HG03575 (cell line): Measurements from ENCODE around the gene CPAMD8.
"Not testable (repeated sequence)": the region's sequence is repeated elsewhere in the genome, so short reads cannot be mapped to it uniquely, and the experiment has no call there.

Source experiments
- ATAC-seq: cut with Tn5 transposase; IDR thresholded peaks from one replicate; pipeline ENCODE4 v1.9.1; 2021; ENCODE audit not compliant: unreplicated experiment, insufficient number of reproducible peaks, low FRiP score; ENCODE audit errors: extremely low read depth

Gene CPAMD8

GRCh38 chr19:16887353-16888265, 139.0 kb downstream of the CPAMD8 start:
- ATAC-seq, result no peak

GRCh38 chr19:16886305-16886880, 140.2 kb downstream of the CPAMD8 start:
- ATAC-seq, result no peak

DNA sequence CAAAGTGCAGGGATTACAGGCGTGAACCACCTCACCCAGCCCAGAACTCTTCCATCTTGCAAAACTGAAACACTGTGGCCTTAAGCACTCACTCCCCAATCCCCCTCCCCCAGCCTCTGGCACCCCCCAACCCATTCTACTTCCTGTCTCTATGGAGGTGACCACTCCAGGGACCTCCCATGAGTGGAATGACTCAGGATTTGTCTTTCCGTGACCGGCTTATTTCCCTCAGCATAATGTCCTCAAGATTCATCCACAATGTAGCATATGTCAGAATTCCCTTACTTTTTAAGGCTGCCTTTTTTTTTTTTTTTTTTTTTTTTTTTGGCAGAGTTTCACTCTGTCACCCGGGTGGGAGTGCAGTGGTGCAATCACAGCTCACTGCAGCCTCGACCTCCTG, 141.4 kb downstream of the CPAMD8 start:
- ATAC-seq, result no peak

GRCh38 chr19:16883522-16883921, 143.1 kb downstream of the CPAMD8 start:
- no peak for ATAC-seq

- ATAC-seq, result no peak
Observed at GRCh38 chr19:16882146-16882545, 144.5 kb downstream of the CPAMD8 start.

GRCh38 chr19:16880884-16881554, 145.6 kb downstream of the CPAMD8 start:
- no peak for ATAC-seq

GRCh38 chr19:16878181-16878965, 148.2 kb downstream of the CPAMD8 start:
- no peak for ATAC-seq

DNA sequence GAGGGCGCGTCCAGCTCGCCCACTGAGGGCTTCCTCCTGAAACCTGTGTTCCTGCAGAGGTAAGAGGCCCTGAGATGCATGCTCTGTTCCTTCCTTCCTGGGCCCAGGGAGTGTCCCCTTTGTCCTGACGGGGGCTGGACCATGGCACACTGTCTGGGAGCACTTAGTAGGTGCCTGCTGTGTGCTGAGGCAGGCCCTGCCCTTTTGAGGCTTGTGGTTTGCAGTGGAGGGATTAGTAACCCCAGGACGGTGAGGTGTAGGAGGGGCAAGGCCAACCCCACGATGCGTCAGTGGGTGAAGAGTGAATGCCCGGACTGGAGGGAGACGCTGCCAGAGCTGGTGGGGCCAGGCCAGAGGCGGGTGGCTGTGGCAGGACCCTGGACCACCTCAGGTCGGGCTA, 149.0 kb downstream of the CPAMD8 start:
- ATAC-seq, result no peak

GRCh38 chr19:16876904-16877361, 149.7 kb downstream of the CPAMD8 start:
- ATAC-seq, result no peak

GRCh38 chr19:16875584-16876555, 150.7 kb downstream of the CPAMD8 start:
- no peak for ATAC-seq

DNA sequence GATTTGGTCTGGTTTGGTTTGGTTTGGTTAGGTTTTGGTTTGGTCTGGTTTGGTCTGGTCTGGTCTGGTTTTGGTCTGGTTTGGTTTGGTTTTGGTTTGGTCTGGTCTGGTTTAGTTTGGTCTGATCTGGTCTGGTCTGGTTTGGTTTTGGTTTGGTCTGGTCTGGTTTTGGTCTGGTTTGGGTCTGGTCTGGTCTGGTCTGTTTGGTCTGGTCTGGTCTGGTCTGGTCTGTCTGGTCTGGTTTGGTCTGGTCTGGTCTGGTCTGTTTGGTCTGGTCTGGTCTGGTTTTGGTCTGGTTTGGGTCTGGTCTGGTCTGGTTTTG, 151.7 kb downstream of the CPAMD8 start:
- not testable (repeated sequence) for ATAC-seq

DNA sequence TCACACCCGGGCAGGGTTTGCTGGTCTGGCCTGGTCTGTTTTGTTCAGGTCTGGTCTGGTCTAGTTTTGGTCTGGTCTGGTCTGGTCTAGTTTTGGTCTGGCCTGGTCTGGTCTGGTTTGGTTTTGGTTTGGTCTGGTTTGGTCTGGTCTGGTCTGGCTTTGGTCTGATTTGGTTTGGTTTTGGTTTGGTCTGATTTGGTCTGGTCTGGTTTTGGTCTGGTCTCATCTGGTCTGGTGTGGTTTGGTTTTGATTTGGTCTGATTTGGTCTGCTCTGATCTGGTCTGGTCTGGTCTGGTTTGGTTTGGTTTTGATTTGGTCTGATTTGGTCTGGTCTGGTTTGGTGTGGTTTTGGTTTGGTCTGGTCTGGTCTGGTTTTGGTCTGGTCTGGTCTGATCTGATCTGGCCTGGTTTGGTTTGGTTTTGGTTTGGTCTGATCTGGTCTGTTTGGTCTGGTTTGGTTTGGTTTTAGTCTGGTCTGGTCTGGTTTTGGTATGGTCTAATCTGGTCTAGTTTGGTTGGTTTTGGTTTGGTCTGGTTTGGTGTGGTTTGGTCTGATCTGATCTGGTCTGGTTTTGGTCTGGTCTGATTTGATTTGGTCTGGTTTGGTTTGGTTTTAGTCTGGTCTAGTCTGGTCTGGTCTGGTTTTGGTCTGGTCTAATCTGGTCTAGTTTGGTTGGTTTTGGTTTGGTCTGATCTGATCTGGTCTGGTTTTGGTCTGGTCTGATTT, 152.2 kb downstream of the CPAMD8 start:
- no peak for ATAC-seq

GRCh38 chr19:16873594-16873993, 153.0 kb downstream of the CPAMD8 start:
- no peak for ATAC-seq

- ATAC-seq, result no peak
Observed at GRCh38 chr19:16872728-16873127, 153.9 kb downstream of the CPAMD8 start.

DNA sequence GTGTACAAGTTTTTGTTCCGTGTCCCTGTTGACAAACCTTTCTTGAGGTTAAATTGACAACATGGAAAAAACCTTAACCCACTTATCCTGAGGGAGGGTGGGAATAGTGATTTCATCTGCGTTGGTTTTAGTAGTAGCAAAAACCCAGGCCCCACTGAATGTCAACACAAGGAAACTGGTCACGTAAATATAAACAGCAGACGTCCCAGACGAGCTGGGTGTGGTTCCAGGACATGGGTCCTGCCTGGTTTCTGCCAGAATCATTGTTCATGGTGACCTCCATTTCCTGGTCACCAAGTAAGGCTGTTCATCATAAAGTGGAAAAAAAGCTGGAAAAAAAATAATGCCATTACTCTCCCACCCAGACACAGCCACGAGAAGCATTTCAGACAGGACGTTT, 154.7 kb downstream of the CPAMD8 start:
- ATAC-seq, result no peak

DNA sequence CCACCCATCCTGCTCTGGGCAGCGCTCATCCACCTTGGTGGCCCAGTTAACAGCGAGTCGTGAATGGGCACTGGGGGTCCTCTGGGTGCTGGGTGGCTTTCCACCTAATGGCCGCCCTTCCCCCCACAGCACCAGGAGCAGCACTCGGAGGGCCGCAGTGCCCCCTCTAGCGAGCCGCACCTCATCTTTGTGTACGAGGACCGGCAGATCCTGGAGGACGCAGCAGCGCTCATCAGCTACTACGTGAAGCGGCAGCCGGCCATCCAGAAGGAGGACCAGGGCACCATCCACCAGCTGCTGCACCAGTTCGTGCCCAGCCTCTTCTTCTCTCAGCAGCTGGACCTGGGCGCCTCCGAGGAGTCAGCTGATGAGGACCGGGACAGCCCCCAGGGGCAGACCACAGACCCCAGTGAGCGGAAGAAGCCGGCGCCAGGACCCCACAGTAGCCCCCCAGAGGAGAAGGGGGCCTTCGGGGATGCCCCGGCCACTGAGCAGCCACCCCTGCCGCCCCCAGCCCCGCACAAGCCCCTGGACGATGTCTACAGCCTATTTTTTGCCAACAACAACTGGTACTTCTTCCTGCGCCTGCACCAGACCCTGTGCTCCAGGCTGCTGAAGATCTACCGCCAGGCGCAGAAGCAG, 157.2 kb downstream of the CPAMD8 start:
- ATAC-seq, result no peak

- ATAC-seq, result no peak
Observed at GRCh38 chr19:16868423-16869130, 158.0 kb downstream of the CPAMD8 start.
